DMS53 treated with DMSO at 0.1 percent for 48 hours (cell line): ENCODE data around the gene RAB39A.

Experiments
- DNase-seq: peaks from one replicate; lab custom pipeline; 2025; ENCODE audit not compliant: unreplicated experiment; lab: John Stamatoyannopoulos, UW

Gene RAB39A

DNA sequence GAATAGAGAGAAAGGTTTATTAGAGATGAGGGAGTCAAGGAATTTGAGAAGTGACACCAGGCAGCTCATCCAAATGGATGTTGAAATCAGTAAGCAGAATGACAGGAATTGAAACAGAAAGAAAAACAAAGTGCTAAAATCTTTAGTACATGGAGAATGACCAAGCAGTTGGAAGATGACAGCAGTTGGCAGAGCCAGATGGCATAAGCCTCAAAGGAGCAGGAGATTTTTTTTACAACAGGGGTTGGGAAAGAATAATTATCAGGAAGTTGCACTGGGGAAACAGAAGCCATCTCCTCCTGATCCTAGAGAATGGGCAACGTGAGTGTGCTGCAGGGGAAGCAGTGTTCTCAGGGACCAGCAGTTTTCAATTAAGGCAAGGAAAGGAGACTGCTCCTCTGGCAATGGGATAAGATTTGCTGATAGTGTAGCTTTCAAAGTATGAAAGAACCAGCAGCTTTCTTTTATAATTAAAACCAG, 28.9 kb downstream of the RAB39A start:
- DNase-seq: no peak

- no peak for DNase-seq
Observed at GRCh38 chr11:107961480-107961879, 33.2 kb downstream of the RAB39A start.

- no peak for DNase-seq
Observed at GRCh38 chr11:107962181-107962580, 33.9 kb downstream of the RAB39A start.

- DNase-seq: no peak
Observed at GRCh38 chr11:107963091-107963490, 34.8 kb downstream of the RAB39A start.

GRCh38 chr11:107969219-107969618, 41.0 kb downstream of the RAB39A start:
- no peak for DNase-seq

GRCh38 chr11:107970049-107970448, 41.8 kb downstream of the RAB39A start:
- DNase-seq: no peak

GRCh38 chr11:107973641-107974040, 45.4 kb downstream of the RAB39A start:
- no peak for DNase-seq

GRCh38 chr11:107988397-107989158, 60.3 kb downstream of the RAB39A start:
- no peak for DNase-seq

DNA sequence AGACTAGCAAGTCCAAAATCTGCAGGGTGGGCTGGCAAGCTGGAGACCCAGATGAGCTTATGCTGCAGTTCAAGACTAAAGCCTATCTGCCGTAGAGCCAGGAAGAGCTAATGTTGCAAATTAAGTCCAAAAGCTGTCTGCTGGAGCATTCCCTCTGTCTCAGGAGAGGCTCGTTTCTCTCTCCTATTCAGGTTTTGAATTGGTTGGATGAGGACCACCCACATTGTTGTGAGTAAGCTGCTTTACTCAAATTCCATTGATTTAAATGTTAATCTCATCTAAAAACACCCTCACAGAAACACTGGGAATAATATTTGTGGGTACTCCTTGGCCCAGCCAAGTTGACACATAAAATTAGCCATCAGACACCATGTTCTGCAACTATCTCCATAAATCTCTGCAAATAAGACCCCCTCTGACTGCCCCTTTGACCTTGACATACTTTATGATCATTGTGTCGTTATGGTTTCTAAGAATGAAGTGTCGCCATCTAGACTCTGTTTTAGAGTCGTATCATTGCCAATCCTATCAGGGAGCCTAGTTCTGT, 63.7 kb downstream of the RAB39A start:
- no peak for DNase-seq

GRCh38 chr11:107996006-107996776, 67.9 kb downstream of the RAB39A start:
- no peak for DNase-seq

- DNase-seq: no peak
Observed at GRCh38 chr11:107998761-107999160, 70.5 kb downstream of the RAB39A start.

GRCh38 chr11:107999759-108000455, 71.7 kb downstream of the RAB39A start:
- no peak for DNase-seq

DNA sequence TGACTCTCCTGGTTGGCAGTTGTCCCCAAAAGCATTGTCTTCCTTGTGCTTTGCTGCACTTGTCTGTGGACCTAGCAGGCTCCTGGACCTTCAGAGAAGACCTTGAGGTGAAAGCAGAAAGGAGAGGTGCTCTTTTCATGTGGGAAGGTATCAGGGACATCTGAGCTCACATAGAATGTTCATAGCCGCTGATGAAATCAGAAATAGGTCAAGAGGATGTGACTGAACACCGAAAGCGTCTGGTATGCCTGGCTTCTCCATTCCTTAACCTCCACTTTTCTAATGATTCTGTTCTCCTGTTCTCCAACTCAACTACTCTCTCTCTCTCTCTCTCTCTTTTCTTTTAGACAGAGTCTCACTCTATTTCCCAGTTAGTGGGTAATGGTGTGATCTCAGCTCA, 74.2 kb downstream of the RAB39A start:
- no peak for DNase-seq

GRCh38 chr11:108003623-108004022, 75.4 kb downstream of the RAB39A start:
- no peak for DNase-seq

DNA sequence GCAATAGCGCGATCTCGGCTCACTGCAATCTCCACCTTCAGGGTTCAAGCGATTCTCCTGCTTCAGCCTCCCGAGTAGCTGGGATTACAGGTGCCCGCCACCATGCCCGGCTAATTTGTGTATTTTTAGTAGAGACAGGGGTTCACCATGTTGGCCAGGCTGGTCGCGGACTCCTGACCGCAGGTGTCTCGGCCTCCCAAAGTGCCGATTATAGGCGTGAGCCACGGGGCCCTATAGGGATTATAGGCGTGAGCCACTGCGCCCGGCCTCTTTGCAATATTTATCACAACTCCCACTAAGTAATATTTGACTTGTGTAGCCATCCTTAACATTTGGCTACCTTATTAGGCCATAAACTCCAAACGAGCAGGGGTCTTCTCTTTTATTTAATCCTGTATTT, 79.6 kb downstream of the RAB39A start:
- DNase-seq: no peak

- peak; percentile 84 for DNase-seq
Observed at GRCh38 chr11:108008656-108009496, 80.6 kb downstream of the RAB39A start, which contains the start of gene CUL5. TSS of gene CUL5 (plus strand) at chr11:108008898. CDS start at chr11:108009349, 451 bp downstream.

DNA sequence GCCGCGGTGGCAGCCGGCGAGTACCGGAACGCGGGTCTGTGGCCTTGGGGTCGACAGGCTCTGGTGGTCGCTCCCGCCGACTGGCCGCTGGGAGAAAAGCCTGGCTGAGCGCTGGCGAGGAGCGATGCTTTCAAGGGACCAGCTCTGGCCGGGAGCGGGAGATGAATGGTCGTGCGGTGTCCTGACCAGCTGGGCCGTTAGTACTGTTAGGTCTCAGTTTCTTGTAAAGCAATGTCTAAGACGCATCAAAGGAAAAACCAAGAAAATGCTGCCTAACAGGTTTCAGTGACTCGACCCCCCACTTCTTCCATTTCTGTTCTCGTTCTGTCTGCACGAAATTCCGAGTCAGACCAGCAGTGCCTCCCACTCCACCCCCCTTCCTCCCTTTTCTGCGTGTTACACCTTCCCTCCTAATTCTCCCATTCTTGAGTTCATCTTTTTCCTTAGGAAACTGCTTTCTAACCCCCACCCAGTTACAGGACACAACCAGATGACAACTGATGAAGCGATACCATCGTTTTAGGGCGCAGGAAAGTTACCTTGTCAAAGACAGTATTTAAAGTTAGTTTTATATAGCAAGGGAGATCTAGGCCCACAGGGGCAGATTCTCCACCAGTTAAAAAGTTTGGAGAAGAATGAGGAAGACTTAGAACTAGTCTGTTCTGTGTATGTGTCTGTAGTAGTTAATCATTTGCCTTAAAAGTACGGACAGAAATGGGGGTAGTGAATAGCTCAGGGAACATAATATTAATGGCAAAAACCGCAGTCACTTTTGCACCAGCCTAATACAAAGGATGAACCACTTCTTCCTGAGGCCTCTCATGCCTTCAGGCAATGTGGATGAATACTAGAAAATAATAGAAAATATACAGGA, 81.5 kb downstream of the RAB39A start:
- no peak for DNase-seq

GRCh38 chr11:108012139-108012725, 84.0 kb downstream of the RAB39A start:
- DNase-seq: no peak
